Neural progenitor cell (in vitro differentiated cells): ENCODE data around the gene SUDS3. TPM values are rescaled to one million over a fixed set of nuclear protein-coding genes. Genes with fewer than 3 reads are reported as not detected.

ENCODE experiments used
- DNase-seq: peaks from one replicate; pipeline ENCODE4 v3.0.0-alpha.2; 2016; ENCODE audit warnings: low spot score
- H2AFZ ChIP-seq: fragments of 200-600 bp; sonication (generic); replicated peaks from 2 replicates; pipeline ENCODE4 v1.6.1; 2016; ENCODE audit warnings: antibody characterized with exemption
- H3F3A ChIP-seq: fragments of 200-600 bp; sonication (generic); 2 replicates; pipeline ENCODE4 v1.6.1; 2016; ENCODE audit warnings: antibody characterized with exemption, low read depth
- H3K27ac ChIP-seq: fragments of 200-600 bp; sonication (generic); 2 replicates; pipeline ENCODE4 v1.5.1; 2016; ENCODE audit warnings: mild to moderate bottlenecking
- H3K27me3 ChIP-seq: fragments of 200-600 bp; sonication (generic); 2 replicates; pipeline ENCODE4 v1.6.1; 2016; ENCODE audit warnings: mild to moderate bottlenecking, moderate library complexity
- H3K36me3 ChIP-seq: fragments of 200-600 bp; sonication (generic); 2 replicates; pipeline ENCODE4 v1.5.1; 2016
- H3K4me1 ChIP-seq: fragments of 200-600 bp; sonication (generic); 2 replicates; pipeline ENCODE4 v1.6.1; 2016; ENCODE audit warnings: mixed run types
- H3K4me2 ChIP-seq: fragments of 200-600 bp; sonication (generic); 2 replicates; pipeline ENCODE4 v1.6.1; 2016
- H3K4me3 ChIP-seq: fragments of 200-600 bp; sonication (generic); 2 replicates; pipeline ENCODE4 v1.5.1; 2016
- H3K79me2 ChIP-seq: fragments of 200-600 bp; sonication (generic); 2 replicates; pipeline ENCODE4 v1.6.1; 2016; ENCODE audit warnings: low read depth
- H3K9ac ChIP-seq: fragments of 200-600 bp; sonication (generic); 2 replicates; pipeline ENCODE4 v1.6.1; 2016
- H3K9me3 ChIP-seq: fragments of 200-600 bp; sonication (generic); 2 replicates; pipeline ENCODE4 v1.5.1; 2016; ENCODE audit warnings: low read depth
- H4K20me1 ChIP-seq: fragments of 200-600 bp; sonication (generic); 2 replicates; pipeline ENCODE4 v1.6.1; 2016; ENCODE audit warnings: low read depth
- H3K27ac Mint-ChIP-seq: 3 replicates; pipeline ENCODE4 v1.8.0; 2021; ENCODE audit warnings: mixed read lengths
- H3K27me3 Mint-ChIP-seq: 2 replicates; pipeline ENCODE4 v1.8.0; 2022; ENCODE audit warnings: low read depth, mild to moderate bottlenecking, inconsistent platforms, moderate library complexity, mixed read lengths; ENCODE audit not compliant: insufficient read depth
- H3K36me3 Mint-ChIP-seq: 3 replicates; pipeline ENCODE4 v1.8.0; 2021; ENCODE audit warnings: mixed read lengths
- H3K4me1 Mint-ChIP-seq: 3 replicates; pipeline ENCODE4 v1.8.0; 2021; ENCODE audit warnings: mixed read lengths
- H3K4me3 Mint-ChIP-seq: 3 replicates; pipeline ENCODE4 v1.8.0; 2021; ENCODE audit warnings: mild to moderate bottlenecking, moderate library complexity, mixed read lengths
- H3K9me3 Mint-ChIP-seq: 3 replicates; pipeline ENCODE4 v1.8.0; 2020; ENCODE audit warnings: mixed read lengths
- CTCF ChIP-seq: fragments of 200-600 bp; sonication (generic); IDR thresholded peaks from 2 replicates; pipeline ENCODE4 v1.5.1; 2017; ENCODE audit warnings: antibody characterized with exemption, mild to moderate bottlenecking
- EZH2 ChIP-seq: fragments of 200-600 bp; sonication (generic); IDR thresholded peaks from 2 replicates; pipeline ENCODE4 v1.6.1; 2017; ENCODE audit warnings: antibody characterized with exemption, mild to moderate bottlenecking, moderate library complexity
- EZH2phosphoT487 ChIP-seq: fragments of 200-600 bp; sonication (generic); IDR thresholded peaks from 2 replicates; pipeline ENCODE4 v1.6.1; 2017; ENCODE audit warnings: antibody characterized with exemption
- total RNA-seq: library from RNA; depleted of rRNA; stranded (reverse); fragments of >200 nt; gene quantifications from 2 replicates; pipeline ENCODE4 v1.2.3, GENCODE V29; 2015; ENCODE audit warnings: low replicate concordance

Gene SUDS3
- total RNA-seq, 1 donor from 2014 or later, result 64.3 TPM

GRCh38 chr12:118328486-118329330, 47.6 kb upstream of the SUDS3 start:
- H3K4me3 ChIP-seq, result no peak overlapping the region
- H3K27ac ChIP-seq, result no peak overlapping the region
- no peaks in the 10 kb centered on the region for H4K20me1 ChIP-seq
- no peaks in the 10 kb centered on the region for H3F3A ChIP-seq
- H3K36me3 ChIP-seq, result no peaks in the 10 kb centered on the region
- TF ChIP-seq EZH2, result no peak
- no peak for TF ChIP-seq CTCF
- TF ChIP-seq EZH2phosphoT487, result no peak
- H3K4me1 ChIP-seq, result no peaks in the 10 kb centered on the region
- no peak for DNase-seq
- no peak overlapping the region for H3K4me3 Mint-ChIP-seq
- peak overlapping the region; percentile 54 for H2AFZ ChIP-seq
- no peaks in the 10 kb centered on the region for H3K9me3 Mint-ChIP-seq
- no peak overlapping the region for H3K4me2 ChIP-seq
- H3K79me2 ChIP-seq, result no peaks in the 10 kb centered on the region
- no peaks in the 10 kb centered on the region for H3K27me3 Mint-ChIP-seq
- H3K27ac Mint-ChIP-seq, result no peak overlapping the region
- no peaks in the 10 kb centered on the region for H3K4me1 Mint-ChIP-seq
- H3K36me3 Mint-ChIP-seq, result no peaks in the 10 kb centered on the region
- no peak overlapping the region for H3K9ac ChIP-seq
- no peaks in the 10 kb centered on the region for H3K9me3 ChIP-seq
- no peaks in the 10 kb centered on the region for H3K27me3 ChIP-seq

DNA sequence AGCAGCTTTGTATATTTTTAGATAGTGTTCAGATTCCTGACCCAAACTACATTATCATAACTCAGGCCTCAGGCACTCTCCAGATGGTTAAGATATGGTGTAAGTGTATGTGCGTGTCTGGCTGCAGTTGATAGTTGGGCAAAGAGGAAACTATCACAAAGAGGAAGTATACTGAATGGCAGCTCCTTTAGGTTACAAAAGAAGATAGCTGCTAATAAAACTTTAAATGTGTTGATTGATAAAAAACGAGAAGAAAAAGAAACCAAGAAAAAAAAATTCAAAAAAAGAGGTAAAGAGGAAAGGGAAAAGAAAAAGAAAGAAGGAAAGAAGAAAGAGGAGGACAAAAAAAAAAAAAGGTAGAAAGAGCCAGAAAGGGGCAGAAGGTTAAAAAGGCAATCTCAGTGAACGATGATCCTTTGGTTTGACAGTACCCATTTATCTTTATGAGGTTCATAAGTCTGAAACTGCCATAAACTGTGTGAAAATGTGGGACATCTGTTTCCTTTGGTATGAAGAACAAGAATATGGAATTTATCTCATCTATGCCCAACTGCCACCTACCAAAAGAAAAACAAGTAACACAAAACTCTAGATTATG, 45.8 kb upstream of the SUDS3 start:
- H3K9ac ChIP-seq, result no peak overlapping the region

DNA sequence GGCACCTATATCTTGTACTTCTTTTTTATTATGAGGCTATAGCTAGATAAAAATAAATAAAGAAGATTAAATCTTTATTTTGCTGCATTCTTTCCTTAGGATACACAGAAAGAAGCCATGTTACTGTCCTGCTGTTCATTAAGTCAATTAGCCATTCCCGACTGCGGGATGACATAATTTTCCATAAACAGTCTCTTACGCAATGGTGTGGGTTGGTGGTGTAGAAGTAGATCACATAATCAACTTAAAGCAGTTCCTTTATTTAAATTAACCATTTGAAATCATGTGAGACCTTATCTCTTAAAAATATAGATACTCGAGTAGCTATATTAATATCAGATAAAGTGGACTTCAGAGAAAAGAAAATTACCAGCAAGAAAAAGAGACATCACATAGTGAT, 43.8 kb upstream of the SUDS3 start:
- H3K4me1 Mint-ChIP-seq, result no peaks in the 10 kb centered on the region
- no peak overlapping the region for H2AFZ ChIP-seq
- no peak overlapping the region for H3K27ac Mint-ChIP-seq
- H3K36me3 Mint-ChIP-seq, result no peaks in the 10 kb centered on the region
- no peak for TF ChIP-seq EZH2phosphoT487
- no peak for TF ChIP-seq CTCF
- no peak for TF ChIP-seq EZH2
- H3K9me3 Mint-ChIP-seq, result no peaks in the 10 kb centered on the region
- no peaks in the 10 kb centered on the region for H3K36me3 ChIP-seq
- no peak overlapping the region for H3K9ac ChIP-seq
- no peaks in the 10 kb centered on the region for H3F3A ChIP-seq
- no peaks in the 10 kb centered on the region for H3K4me1 ChIP-seq
- DNase-seq, result no peak
- no peaks in the 10 kb centered on the region for H3K27me3 Mint-ChIP-seq
- no peak overlapping the region for H3K4me3 ChIP-seq
- H3K9me3 ChIP-seq, result no peaks in the 10 kb centered on the region
- H4K20me1 ChIP-seq, result no peaks in the 10 kb centered on the region
- H3K4me2 ChIP-seq, result no peak overlapping the region
- H3K79me2 ChIP-seq, result no peaks in the 10 kb centered on the region
- no peaks in the 10 kb centered on the region for H3K27me3 ChIP-seq
- H3K27ac ChIP-seq, result no peak overlapping the region
- H3K4me3 Mint-ChIP-seq, result no peak overlapping the region

More for the DNA sequence above, 45.8 kb upstream of the SUDS3 start:
- no peak for TF ChIP-seq EZH2
- TF ChIP-seq EZH2phosphoT487, result no peak
- no peak for TF ChIP-seq CTCF
- Mint-ChIP-seq H3K27ac (no peak overlapping the region), H3K9me3 (no peaks in the 10 kb centered on the region), H3K4me1 (no peaks in the 10 kb centered on the region), H3K27me3 (no peaks in the 10 kb centered on the region), H3K36me3 (no peaks in the 10 kb centered on the region), H3K4me3 (no peak overlapping the region)
- Histone ChIP-seq H3F3A (no peaks in the 10 kb centered on the region), H3K9me3 (no peaks in the 10 kb centered on the region), H3K4me3 (no peak overlapping the region), H2AFZ (no peak overlapping the region), H3K4me1 (no peaks in the 10 kb centered on the region), H3K79me2 (no peaks in the 10 kb centered on the region), H3K36me3 (no peaks in the 10 kb centered on the region), H3K27ac (no peak overlapping the region), H3K4me2 (no peak overlapping the region), H4K20me1 (no peaks in the 10 kb centered on the region), H3K27me3 (no peaks in the 10 kb centered on the region)
- DNase-seq, result no peak
